GM23338 (cell line): ENCODE data around the gene B3GALT5. TPM values are rescaled to one million over a fixed set of nuclear protein-coding genes. Genes with fewer than 3 reads are reported as not detected.

Experiments used
- ATAC-seq: fragments of 200-7000 bp; cut with Tn5 transposase; 3 replicates; pipeline ENCODE4 v1.9.1; 2020
- DNase-seq: peaks from one replicate; pipeline ENCODE4 v3.0.0-alpha.2; 2015; ENCODE audit warnings: low spot score
- H2AFZ ChIP-seq: fragments of 200-600 bp; sonication (generic); 2 replicates; pipeline ENCODE4 v1.8.0; 2016; ENCODE audit warnings: antibody characterized with exemption, mild to moderate bottlenecking, moderate library complexity
- H3F3A ChIP-seq: fragments of 200-600 bp; sonication (generic); replicated peaks from 2 replicates; pipeline ENCODE4 v1.8.0; 2017; ENCODE audit warnings: antibody characterized with exemption, mixed run types, low read depth
- H3K27ac ChIP-seq: fragments of 200-600 bp; sonication (generic); 2 replicates; pipeline ENCODE4 v1.6.1; 2016; ENCODE audit warnings: low read depth
- H3K27me3 ChIP-seq: fragments of 200-600 bp; sonication (generic); 2 replicates; pipeline ENCODE4 v1.8.0; 2016; ENCODE audit warnings: mild to moderate bottlenecking, mixed run types, moderate library complexity; ENCODE audit not compliant: insufficient read depth
- H3K36me3 ChIP-seq: fragments of 200-600 bp; sonication (generic); 2 replicates; pipeline ENCODE4 v1.8.0; 2016; ENCODE audit warnings: mild to moderate bottlenecking; ENCODE audit not compliant: insufficient read depth
- H3K4me1 ChIP-seq: fragments of 200-600 bp; sonication (generic); 2 replicates; pipeline ENCODE4 v1.8.0; 2016; ENCODE audit warnings: mild to moderate bottlenecking, moderate library complexity; ENCODE audit not compliant: insufficient read depth
- H3K4me2 ChIP-seq: fragments of 200-600 bp; sonication (generic); 2 replicates; pipeline ENCODE4 v1.7.1; 2017; ENCODE audit warnings: mixed run types
- H3K4me3 ChIP-seq: fragments of 200-600 bp; sonication (generic); 2 replicates; pipeline ENCODE4 v1.6.1; 2016; ENCODE audit warnings: mixed run types
- H3K79me2 ChIP-seq: fragments of 200-600 bp; sonication (generic); replicated peaks from 2 replicates; pipeline ENCODE4 v1.8.0; 2017; ENCODE audit warnings: mild to moderate bottlenecking; ENCODE audit not compliant: insufficient read depth
- H3K9me2 ChIP-seq: fragments of 200-600 bp; sonication (generic); 2 replicates; pipeline ENCODE4 v1.8.0; 2017; ENCODE audit not compliant: insufficient read depth
- H4K20me1 ChIP-seq: fragments of 200-600 bp; sonication (generic); replicated peaks from 2 replicates; pipeline ENCODE4 v1.8.0; 2017; ENCODE audit warnings: mild to moderate bottlenecking; ENCODE audit not compliant: insufficient read depth
- H3K27ac Mint-ChIP-seq: 2 replicates; pipeline ENCODE4 v1.8.0; 2020; ENCODE audit warnings: inconsistent platforms, mild to moderate bottlenecking, moderate library complexity, mixed read lengths
- H3K27me3 Mint-ChIP-seq: 3 replicates; pipeline ENCODE4 v1.8.0; 2022; ENCODE audit warnings: low read depth, mild to moderate bottlenecking, moderate library complexity, mixed read lengths, inconsistent platforms; ENCODE audit not compliant: insufficient read depth, poor library complexity
- H3K36me3 Mint-ChIP-seq: 3 replicates; pipeline ENCODE4 v1.8.0; 2021; ENCODE audit warnings: low read depth, mild to moderate bottlenecking, inconsistent platforms, moderate library complexity, mixed read lengths
- H3K4me1 Mint-ChIP-seq: 3 replicates; pipeline ENCODE4 v1.8.0; 2020; ENCODE audit warnings: mild to moderate bottlenecking, inconsistent platforms, mixed read lengths
- H3K4me3 Mint-ChIP-seq: 3 replicates; pipeline ENCODE4 v1.8.0; 2021; ENCODE audit warnings: moderate library complexity, mild to moderate bottlenecking, inconsistent platforms, mixed read lengths
- H3K9me3 Mint-ChIP-seq: 3 replicates; pipeline ENCODE4 v1.8.0; 2020; ENCODE audit warnings: moderate library complexity, mild to moderate bottlenecking, inconsistent platforms, mixed read lengths
- CREB1 ChIP-seq: fragments of 250-450 bp; sonication (Bioruptor Pico); IDR thresholded peaks from 2 replicates; pipeline ENCODE4 v1.5.0; 2020; ENCODE audit warnings: low read depth, mild to moderate bottlenecking, moderate library complexity
- ETS1 ChIP-seq: IDR thresholded peaks from 2 replicates; pipeline ENCODE4 v1.6.1; 2016; ENCODE audit warnings: antibody characterized with exemption
- EZH2 ChIP-seq: fragments of 200-600 bp; sonication (generic); IDR thresholded peaks from one replicate; pipeline ENCODE4 v1.8.0; 2017; ENCODE audit warnings: antibody characterized with exemption, mild to moderate bottlenecking, low read depth; ENCODE audit not compliant: unreplicated experiment
- EZH2phosphoT487 ChIP-seq: fragments of 200-600 bp; sonication (generic); IDR thresholded peaks from one replicate; pipeline ENCODE4 v1.8.1; 2018; ENCODE audit warnings: antibody characterized with exemption; ENCODE audit not compliant: unreplicated experiment
- JUNB ChIP-seq: IDR thresholded peaks from one replicate; pipeline ENCODE4 v1.6.1; 2016; ENCODE audit warnings: antibody characterized with exemption; ENCODE audit not compliant: unreplicated experiment
- NANOG ChIP-seq: IDR thresholded peaks from 2 replicates; pipeline ENCODE4 v1.6.1; 2016; ENCODE audit warnings: antibody characterized with exemption, borderline replicate concordance
- POLR2AphosphoS5 ChIP-seq: IDR thresholded peaks from 2 replicates; pipeline ENCODE4 v1.6.1; 2016; ENCODE audit warnings: antibody characterized with exemption, low read depth
- REST ChIP-seq: IDR thresholded peaks from one replicate; pipeline ENCODE4 v1.6.1; 2018; ENCODE audit warnings: antibody characterized with exemption; ENCODE audit not compliant: unreplicated experiment
- STAT1 ChIP-seq: IDR thresholded peaks from one replicate; pipeline ENCODE4 v1.6.1; 2016; ENCODE audit warnings: antibody characterized with exemption; ENCODE audit not compliant: unreplicated experiment
- ZNF114 ChIP-seq: fragments of 250-450 bp; sonication (Bioruptor Pico); IDR thresholded peaks from 2 replicates; pipeline ENCODE4 v1.5.0; 2020; ENCODE audit warnings: mild to moderate bottlenecking, moderate library complexity
- ZNF331 ChIP-seq: fragments of 250-450 bp; sonication (Bioruptor Pico); IDR thresholded peaks from 2 replicates; pipeline ENCODE4 v1.5.0; 2020; ENCODE audit warnings: low read depth, mild to moderate bottlenecking, moderate library complexity
- polyA plus RNA-seq: library from polyadenylated mRNA; unstranded; fragments of >200 nt; fragmentation: Nextera tagmentation; extraction: Ambion mirVana; gene quantifications from 2 replicates; pipeline ENCODE4 v1.2.1, GENCODE V29; 2016
- total RNA-seq: library from RNA; depleted of rRNA; stranded (reverse); fragments of >200 nt; shearing (Covaris generic); gene quantifications from 2 replicates; pipeline ENCODE4 v1.2.3, GENCODE V29; 2014
- TF ChIP-seq, protein P1 (sequence below): fragments of 250-450 bp; sonication (Bioruptor Pico); IDR thresholded peaks from 2 replicates; pipeline ENCODE4 v1.5.0; 2020; ENCODE audit warnings: mild to moderate bottlenecking, moderate library complexity
- TF ChIP-seq, protein P2 (sequence below), 2 experiments: fragments of 200-600 bp in 1 of 2; sonication (generic) in 1 of 2; conservative IDR thresholded peaks; 2 replicates each; pipeline versions ENCODE4 v1.5.1 to v1.6.1; 2016 to 2017; ENCODE audit warnings: antibody characterized with exemption in 2 of 2, low read depth in 2 of 2, mild to moderate bottlenecking in 2 of 2, moderate library complexity in 1 of 2

The B3GALT5 gene
- total and polyA plus RNA-seq, 2 experiments from 2014 or later = 6.2 to 37.5 TPM

GRCh38 chr21:39673736-39674135 lies 61.0 kb downstream of the B3GALT5 start:
- H3K4me1 Mint-ChIP-seq = peaks cover 38% of the 10 kb centered on the region
- ATAC-seq (no peak), DNase-seq (no peak)
- peak overlapping the region; percentile 24; the same call in 1 of the 2 replicates for H3K27ac Mint-ChIP-seq
- no peaks in the 10 kb centered on the region; the same call in 1 of the 2 replicates for H3K9me2 ChIP-seq
- H3K4me3 ChIP-seq = no peak overlapping the region
- no peak for TF ChIP-seq CREB1 (CRISPR knock-in tag)
- no peak for TF ChIP-seq ETS1
- TF ChIP-seq EZH2phosphoT487 = no peak
- TF ChIP-seq NANOG = no peak
- TF ChIP-seq ZNF331 (CRISPR knock-in tag) = no peak
- TF ChIP-seq REST = no peak
- TF ChIP-seq STAT1 = no peak
- TF ChIP-seq, protein P1, sequence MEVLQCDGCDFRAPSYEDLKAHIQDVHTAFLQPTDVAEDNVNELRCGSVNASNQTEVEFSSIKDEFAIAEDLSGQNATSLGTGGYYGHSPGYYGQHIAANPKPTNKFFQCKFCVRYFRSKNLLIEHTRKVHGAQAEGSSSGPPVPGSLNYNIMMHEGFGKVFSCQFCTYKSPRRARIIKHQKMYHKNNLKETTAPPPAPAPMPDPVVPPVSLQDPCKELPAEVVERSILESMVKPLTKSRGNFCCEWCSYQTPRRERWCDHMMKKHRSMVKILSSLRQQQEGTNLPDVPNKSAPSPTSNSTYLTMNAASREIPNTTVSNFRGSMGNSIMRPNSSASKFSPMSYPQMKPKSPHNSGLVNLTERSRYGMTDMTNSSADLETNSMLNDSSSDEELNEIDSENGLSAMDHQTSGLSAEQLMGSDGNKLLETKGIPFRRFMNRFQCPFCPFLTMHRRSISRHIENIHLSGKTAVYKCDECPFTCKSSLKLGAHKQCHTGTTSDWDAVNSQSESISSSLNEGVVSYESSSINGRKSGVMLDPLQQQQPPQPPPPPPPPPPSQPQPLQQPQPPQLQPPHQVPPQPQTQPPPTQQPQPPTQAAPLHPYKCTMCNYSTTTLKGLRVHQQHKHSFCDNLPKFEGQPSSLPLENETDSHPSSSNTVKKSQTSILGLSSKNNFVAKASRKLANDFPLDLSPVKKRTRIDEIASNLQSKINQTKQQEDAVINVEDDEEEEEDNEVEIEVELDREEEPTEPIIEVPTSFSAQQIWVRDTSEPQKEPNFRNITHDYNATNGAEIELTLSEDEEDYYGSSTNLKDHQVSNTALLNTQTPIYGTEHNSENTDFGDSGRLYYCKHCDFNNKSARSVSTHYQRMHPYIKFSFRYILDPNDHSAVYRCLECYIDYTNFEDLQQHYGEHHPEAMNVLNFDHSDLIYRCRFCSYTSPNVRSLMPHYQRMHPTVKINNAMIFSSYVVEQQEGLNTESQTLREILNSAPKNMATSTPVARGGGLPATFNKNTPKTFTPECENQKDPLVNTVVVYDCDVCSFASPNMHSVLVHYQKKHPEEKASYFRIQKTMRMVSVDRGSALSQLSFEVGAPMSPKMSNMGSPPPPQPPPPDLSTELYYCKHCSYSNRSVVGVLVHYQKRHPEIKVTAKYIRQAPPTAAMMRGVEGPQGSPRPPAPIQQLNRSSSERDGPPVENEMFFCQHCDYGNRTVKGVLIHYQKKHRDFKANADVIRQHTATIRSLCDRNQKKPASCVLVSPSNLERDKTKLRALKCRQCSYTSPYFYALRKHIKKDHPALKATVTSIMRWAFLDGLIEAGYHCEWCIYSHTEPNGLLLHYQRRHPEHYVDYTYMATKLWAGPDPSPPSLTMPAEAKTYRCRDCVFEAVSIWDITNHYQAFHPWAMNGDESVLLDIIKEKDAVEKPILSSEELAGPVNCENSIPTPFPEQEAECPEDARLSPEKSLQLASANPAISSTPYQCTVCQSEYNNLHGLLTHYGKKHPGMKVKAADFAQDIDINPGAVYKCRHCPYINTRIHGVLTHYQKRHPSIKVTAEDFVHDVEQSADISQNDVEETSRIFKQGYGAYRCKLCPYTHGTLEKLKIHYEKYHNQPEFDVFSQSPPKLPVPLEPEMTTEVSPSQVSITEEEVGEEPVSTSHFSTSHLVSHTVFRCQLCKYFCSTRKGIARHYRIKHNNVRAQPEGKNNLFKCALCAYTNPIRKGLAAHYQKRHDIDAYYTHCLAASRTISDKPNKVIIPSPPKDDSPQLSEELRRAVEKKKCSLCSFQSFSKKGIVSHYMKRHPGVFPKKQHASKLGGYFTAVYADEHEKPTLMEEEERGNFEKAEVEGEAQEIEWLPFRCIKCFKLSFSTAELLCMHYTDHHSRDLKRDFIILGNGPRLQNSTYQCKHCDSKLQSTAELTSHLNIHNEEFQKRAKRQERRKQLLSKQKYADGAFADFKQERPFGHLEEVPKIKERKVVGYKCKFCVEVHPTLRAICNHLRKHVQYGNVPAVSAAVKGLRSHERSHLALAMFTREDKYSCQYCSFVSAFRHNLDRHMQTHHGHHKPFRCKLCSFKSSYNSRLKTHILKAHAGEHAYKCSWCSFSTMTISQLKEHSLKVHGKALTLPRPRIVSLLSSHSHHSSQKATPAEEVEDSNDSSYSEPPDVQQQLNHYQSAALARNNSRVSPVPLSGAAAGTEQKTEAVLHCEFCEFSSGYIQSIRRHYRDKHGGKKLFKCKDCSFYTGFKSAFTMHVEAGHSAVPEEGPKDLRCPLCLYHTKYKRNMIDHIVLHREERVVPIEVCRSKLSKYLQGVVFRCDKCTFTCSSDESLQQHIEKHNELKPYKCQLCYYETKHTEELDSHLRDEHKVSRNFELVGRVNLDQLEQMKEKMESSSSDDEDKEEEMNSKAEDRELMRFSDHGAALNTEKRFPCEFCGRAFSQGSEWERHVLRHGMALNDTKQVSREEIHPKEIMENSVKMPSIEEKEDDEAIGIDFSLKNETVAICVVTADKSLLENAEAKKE = no peak
- TF ChIP-seq POLR2AphosphoS5 = no peak
- no peak for TF ChIP-seq ZNF114 (CRISPR knock-in tag)
- TF ChIP-seq, protein P2, sequence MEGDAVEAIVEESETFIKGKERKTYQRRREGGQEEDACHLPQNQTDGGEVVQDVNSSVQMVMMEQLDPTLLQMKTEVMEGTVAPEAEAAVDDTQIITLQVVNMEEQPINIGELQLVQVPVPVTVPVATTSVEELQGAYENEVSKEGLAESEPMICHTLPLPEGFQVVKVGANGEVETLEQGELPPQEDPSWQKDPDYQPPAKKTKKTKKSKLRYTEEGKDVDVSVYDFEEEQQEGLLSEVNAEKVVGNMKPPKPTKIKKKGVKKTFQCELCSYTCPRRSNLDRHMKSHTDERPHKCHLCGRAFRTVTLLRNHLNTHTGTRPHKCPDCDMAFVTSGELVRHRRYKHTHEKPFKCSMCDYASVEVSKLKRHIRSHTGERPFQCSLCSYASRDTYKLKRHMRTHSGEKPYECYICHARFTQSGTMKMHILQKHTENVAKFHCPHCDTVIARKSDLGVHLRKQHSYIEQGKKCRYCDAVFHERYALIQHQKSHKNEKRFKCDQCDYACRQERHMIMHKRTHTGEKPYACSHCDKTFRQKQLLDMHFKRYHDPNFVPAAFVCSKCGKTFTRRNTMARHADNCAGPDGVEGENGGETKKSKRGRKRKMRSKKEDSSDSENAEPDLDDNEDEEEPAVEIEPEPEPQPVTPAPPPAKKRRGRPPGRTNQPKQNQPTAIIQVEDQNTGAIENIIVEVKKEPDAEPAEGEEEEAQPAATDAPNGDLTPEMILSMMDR (conservative IDR thresholded peaks at IDR 0.05; ENCODE audit: low read depth in 2 of 2) = no peak
- TF ChIP-seq JUNB = no peak
- no peak for TF ChIP-seq EZH2
- no peak overlapping the region for H3K4me3 Mint-ChIP-seq
- peaks cover 8% of the 10 kb centered on the region; the same call in 2 of the 3 replicates for H3K9me3 Mint-ChIP-seq
- 0 out of 2 replicates have a peak, but pooled peaks cover 12% of the 10 kb centered on the region for H3F3A ChIP-seq
- peaks cover 17% of the 10 kb centered on the region for H3K27me3 Mint-ChIP-seq
- H4K20me1 ChIP-seq = no peaks in the 10 kb centered on the region; the same call in 1 of the 2 replicates
- H2AFZ ChIP-seq = no peak overlapping the region
- no peak overlapping the region for H3K4me2 ChIP-seq
- peaks cover 40% of the 10 kb centered on the region for H3K36me3 Mint-ChIP-seq
- no peak overlapping the region for H3K27ac ChIP-seq
- no peaks in the 10 kb centered on the region for H3K27me3 ChIP-seq
- H3K79me2 ChIP-seq = no peaks in the 10 kb centered on the region; the same call in none of the 2 replicates
- H3K4me1 ChIP-seq = peaks cover 10% of the 10 kb centered on the region; the same call in 1 of the 2 replicates
- H3K36me3 ChIP-seq = no peaks in the 10 kb centered on the region
